ENCODE results near the gene MOAP1.

DNA sequence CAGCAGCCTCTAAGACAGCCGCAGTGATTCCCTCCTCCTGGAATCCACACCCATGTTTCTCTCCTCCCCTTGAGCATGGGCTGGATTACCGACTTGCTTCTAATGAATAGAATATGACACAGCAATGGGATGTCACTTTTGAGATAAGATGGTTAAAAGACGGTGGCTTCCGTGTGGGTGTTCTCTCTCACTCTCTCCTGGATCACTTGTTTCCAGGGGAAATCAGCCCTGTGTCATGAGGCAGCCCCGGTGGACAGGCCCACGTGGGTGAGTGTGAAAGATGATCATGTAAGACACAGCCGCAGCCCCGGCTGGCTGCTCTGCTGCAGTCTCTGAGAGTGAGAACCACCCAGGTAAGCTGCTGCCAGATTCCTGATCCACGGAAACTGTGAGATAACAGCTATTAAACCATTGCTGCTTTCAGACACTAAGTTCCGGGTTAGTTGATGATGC is 10.7 kb downstream of the MOAP1 start:
- TF ChIP-seq, protein P1, sequence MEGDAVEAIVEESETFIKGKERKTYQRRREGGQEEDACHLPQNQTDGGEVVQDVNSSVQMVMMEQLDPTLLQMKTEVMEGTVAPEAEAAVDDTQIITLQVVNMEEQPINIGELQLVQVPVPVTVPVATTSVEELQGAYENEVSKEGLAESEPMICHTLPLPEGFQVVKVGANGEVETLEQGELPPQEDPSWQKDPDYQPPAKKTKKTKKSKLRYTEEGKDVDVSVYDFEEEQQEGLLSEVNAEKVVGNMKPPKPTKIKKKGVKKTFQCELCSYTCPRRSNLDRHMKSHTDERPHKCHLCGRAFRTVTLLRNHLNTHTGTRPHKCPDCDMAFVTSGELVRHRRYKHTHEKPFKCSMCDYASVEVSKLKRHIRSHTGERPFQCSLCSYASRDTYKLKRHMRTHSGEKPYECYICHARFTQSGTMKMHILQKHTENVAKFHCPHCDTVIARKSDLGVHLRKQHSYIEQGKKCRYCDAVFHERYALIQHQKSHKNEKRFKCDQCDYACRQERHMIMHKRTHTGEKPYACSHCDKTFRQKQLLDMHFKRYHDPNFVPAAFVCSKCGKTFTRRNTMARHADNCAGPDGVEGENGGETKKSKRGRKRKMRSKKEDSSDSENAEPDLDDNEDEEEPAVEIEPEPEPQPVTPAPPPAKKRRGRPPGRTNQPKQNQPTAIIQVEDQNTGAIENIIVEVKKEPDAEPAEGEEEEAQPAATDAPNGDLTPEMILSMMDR (IDR thresholded peaks at IDR 0.05), result no peak
- TF ChIP-seq POLR2AphosphoS5 (IDR thresholded peaks at IDR 0.05) (no peak), POLR2A (IDR thresholded peaks at IDR 0.05) (no peak)
